ENCODE data around the gene JARID2.

DNA sequence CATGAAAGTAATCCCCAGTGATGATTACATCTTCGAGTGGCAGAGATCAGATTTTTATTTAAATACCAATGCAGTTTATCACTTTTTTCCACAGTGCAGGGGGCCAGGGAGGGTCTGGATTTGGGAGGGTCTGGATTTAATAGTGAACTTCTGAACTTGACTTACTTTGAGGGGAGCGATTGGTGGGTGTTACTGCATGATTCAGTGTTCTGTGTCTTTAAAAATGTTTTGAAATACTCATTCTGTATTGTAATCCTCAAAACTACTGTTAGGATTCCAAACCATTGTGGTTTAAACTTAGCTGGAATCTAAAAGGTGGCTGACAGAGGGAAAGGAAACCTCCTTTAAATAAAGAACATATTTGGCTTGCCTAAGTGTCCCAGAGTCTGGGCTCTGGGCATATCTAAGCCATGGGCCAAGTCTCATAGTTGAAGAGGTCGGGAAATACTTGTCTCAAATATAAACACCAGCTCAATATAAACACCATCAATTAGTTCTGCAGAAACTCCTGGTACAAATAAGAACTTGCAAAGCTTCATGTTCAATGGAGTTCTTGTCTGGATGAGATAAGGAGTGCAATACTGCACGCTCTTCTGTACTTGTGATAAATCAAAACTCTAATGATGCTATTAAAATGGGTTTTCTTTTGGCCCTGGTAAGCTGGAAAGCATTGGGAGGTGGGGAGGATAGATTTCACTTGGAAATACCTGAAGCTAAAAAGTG lies 14.4 kb downstream of the JARID2 start:
- TF ChIP-seq EZH2 (IDR thresholded peaks at IDR 0.05) (no peak), POLR2AphosphoS5 (IDR thresholded peaks at IDR 0.05; ENCODE audit: borderline replicate concordance, low read depth, low read length) (no peak)
